T-helper 17 cell (primary cell): Measurements from ENCODE around the gene PCOLCE2. TPM values are rescaled to one million over a fixed set of nuclear protein-coding genes. Genes with fewer than 3 reads are reported as not detected.
"Not testable (repeated sequence)": the region's sequence is repeated elsewhere in the genome, so short reads cannot be mapped to it uniquely, and the experiment has no call there.

Source experiments
- ATAC-seq: fragments of 150-1000 bp; cut with Tn5 transposase; 2 replicates; pipeline ENCODE4 v1.10.0; 2021; ENCODE audit warnings: mild to moderate bottlenecking, moderate library complexity
- DNase-seq, 3 donors: peaks; one replicate each; pipeline versions ENCODE4 v3.0.0 to v3.0.0-alpha.2; 2020 to 2021
- H3K9me3 ChIP-seq: one replicate; pipeline ENCODE4 v1.7.0; 2013; ENCODE audit warnings: low read length, mild to moderate bottlenecking; ENCODE audit not compliant: control insufficient read depth, poor library complexity, severe bottlenecking
- H3K27ac Mint-ChIP-seq: one replicate; pipeline ENCODE4 v1.8.0; 2022; ENCODE audit warnings: mild to moderate bottlenecking, moderate library complexity, mixed read lengths
- H3K27me3 Mint-ChIP-seq: one replicate; pipeline ENCODE4 v1.8.0; 2022; ENCODE audit warnings: mixed read lengths
- H3K36me3 Mint-ChIP-seq: one replicate; pipeline ENCODE4 v1.8.0; 2022; ENCODE audit warnings: low read depth, mixed read lengths
- H3K4me1 Mint-ChIP-seq: one replicate; pipeline ENCODE4 v1.8.0; 2022; ENCODE audit warnings: mild to moderate bottlenecking, mixed read lengths
- H3K4me3 Mint-ChIP-seq: one replicate; pipeline ENCODE4 v1.8.0; 2022; ENCODE audit warnings: mild to moderate bottlenecking, moderate library complexity, mixed read lengths
- total RNA-seq, 4 donors: library from RNA in 2 of 4; stranded (reverse) in 2 of 4; gene quantifications; one replicate each; pipeline ENCODE4 v1.2.3 and lab custom pipeline; 2022 to 2026

PCOLCE2 gene
- total RNA-seq, 2 donors from 2014 or later: not detected

GRCh38 chr3:142892714-142893113 lies 3.8 kb upstream of the PCOLCE2 start:
- no peak for ATAC-seq
- H3K4me3 Mint-ChIP-seq: no peak overlapping the region
- H3K4me1 Mint-ChIP-seq: peaks cover 2% of the 10 kb centered on the region
- DNase-seq: no peak
- no peaks in the 10 kb centered on the region for H3K36me3 Mint-ChIP-seq
- no peak overlapping the region for H3K27ac Mint-ChIP-seq
- H3K27me3 Mint-ChIP-seq: peaks cover 55% of the 10 kb centered on the region
- no peaks in the 10 kb centered on the region for H3K9me3 ChIP-seq

- DNase-seq (no peak), ATAC-seq (no peak)
- H3K27ac Mint-ChIP-seq: no peak overlapping the region
- H3K27me3 Mint-ChIP-seq: peaks cover 69% of the 10 kb centered on the region
- H3K9me3 ChIP-seq: no peaks in the 10 kb centered on the region
- H3K4me1 Mint-ChIP-seq: peaks cover 2% of the 10 kb centered on the region
- H3K36me3 Mint-ChIP-seq: no peaks in the 10 kb centered on the region
- H3K4me3 Mint-ChIP-seq: no peak overlapping the region
Observed at GRCh38 chr3:142890592-142890991, 1.7 kb upstream of the PCOLCE2 start.

- H3K9me3 ChIP-seq: no peaks in the 10 kb centered on the region
- no peak overlapping the region for H3K27ac Mint-ChIP-seq
- no peak for ATAC-seq
- H3K4me1 Mint-ChIP-seq: peaks cover 2% of the 10 kb centered on the region
- no peaks in the 10 kb centered on the region for H3K36me3 Mint-ChIP-seq
- no peak for DNase-seq
- H3K27me3 Mint-ChIP-seq: peaks cover 73% of the 10 kb centered on the region
- peak overlapping the region; percentile 81 for H3K4me3 Mint-ChIP-seq
Observed at GRCh38 chr3:142889212-142890014, 530 bp upstream of the PCOLCE2 start.

GRCh38 chr3:142888099-142888480 lies 793 bp downstream of the PCOLCE2 start:
- Mint-ChIP-seq H3K36me3 (no peaks in the 10 kb centered on the region), H3K4me1 (peaks cover 2% of the 10 kb centered on the region), H3K4me3 (peak overlapping the region; percentile 84), H3K27ac (no peak overlapping the region), H3K27me3 (peaks cover 79% of the 10 kb centered on the region)
- no peaks in the 10 kb centered on the region for H3K9me3 ChIP-seq
- DNase-seq (no peak), ATAC-seq (no peak)

- ATAC-seq: no peak
- no peak overlapping the region for H3K4me3 Mint-ChIP-seq
Observed at GRCh38 chr3:142886940-142887339, 1.9 kb downstream of the PCOLCE2 start.

GRCh38 chr3:142886021-142886420 lies 2.9 kb downstream of the PCOLCE2 start:
- no peak overlapping the region for H3K27ac Mint-ChIP-seq
- H3K4me1 Mint-ChIP-seq: peaks cover 2% of the 10 kb centered on the region
- H3K9me3 ChIP-seq: no peaks in the 10 kb centered on the region
- H3K36me3 Mint-ChIP-seq: peaks cover 2% of the 10 kb centered on the region
- no peak for ATAC-seq
- peaks cover 69% of the 10 kb centered on the region for H3K27me3 Mint-ChIP-seq
- H3K4me3 Mint-ChIP-seq: no peak overlapping the region
- no peak for DNase-seq

More at GRCh38 chr3:142886940-142887339, 1.9 kb downstream of the PCOLCE2 start:
- Mint-ChIP-seq H3K4me1 (peaks cover 2% of the 10 kb centered on the region), H3K36me3 (no peaks in the 10 kb centered on the region), H3K27me3 (peaks cover 71% of the 10 kb centered on the region), H3K27ac (no peak overlapping the region)
- DNase-seq: no peak
- no peaks in the 10 kb centered on the region for H3K9me3 ChIP-seq

- ATAC-seq: no peak
- H3K27me3 Mint-ChIP-seq: peaks cover 70% of the 10 kb centered on the region
Observed at GRCh38 chr3:142884531-142884930, 4.4 kb downstream of the PCOLCE2 start.

GRCh38 chr3:142883534-142883933 lies 5.3 kb downstream of the PCOLCE2 start:
- not testable (repeated sequence) for ATAC-seq, H3K9me3 ChIP-seq, H3K27ac Mint-ChIP-seq, H3K4me1 Mint-ChIP-seq, H3K36me3 Mint-ChIP-seq, H3K4me3 Mint-ChIP-seq, DNase-seq
- H3K27me3 Mint-ChIP-seq: peaks cover 67% of the 10 kb centered on the region

More at GRCh38 chr3:142884531-142884930, 4.4 kb downstream of the PCOLCE2 start:
- DNase-seq: no peak
- Mint-ChIP-seq H3K36me3 (peaks cover 2% of the 10 kb centered on the region), H3K27ac (no peak overlapping the region), H3K4me1 (peaks cover 2% of the 10 kb centered on the region), H3K4me3 (no peak overlapping the region)
- H3K9me3 ChIP-seq: no peaks in the 10 kb centered on the region

- no peaks in the 10 kb centered on the region for H3K9me3 ChIP-seq
- Mint-ChIP-seq H3K36me3 (peaks cover 2% of the 10 kb centered on the region), H3K4me3 (no peak overlapping the region), H3K4me1 (no peaks in the 10 kb centered on the region), H3K27ac (no peak overlapping the region), H3K27me3 (peaks cover 64% of the 10 kb centered on the region)
- ATAC-seq (no peak), DNase-seq (no peak)
Observed at GRCh38 chr3:142881445-142882224, 7.2 kb downstream of the PCOLCE2 start.

GRCh38 chr3:142878649-142879300 lies 10.1 kb downstream of the PCOLCE2 start:
- H3K27ac Mint-ChIP-seq: no peak overlapping the region
- no peak for ATAC-seq
- H3K4me3 Mint-ChIP-seq: no peak overlapping the region
- DNase-seq: no peak
- H3K36me3 Mint-ChIP-seq: peaks cover 2% of the 10 kb centered on the region
- H3K9me3 ChIP-seq: no peaks in the 10 kb centered on the region
- peaks cover 38% of the 10 kb centered on the region for H3K27me3 Mint-ChIP-seq
- H3K4me1 Mint-ChIP-seq: no peaks in the 10 kb centered on the region

GRCh38 chr3:142876417-142876816 lies 12.5 kb downstream of the PCOLCE2 start:
- H3K27ac Mint-ChIP-seq: no peak overlapping the region
- no peaks in the 10 kb centered on the region for H3K9me3 ChIP-seq
- ATAC-seq (no peak), DNase-seq (no peak)
- H3K4me1 Mint-ChIP-seq: no peaks in the 10 kb centered on the region
- H3K27me3 Mint-ChIP-seq: peaks cover 37% of the 10 kb centered on the region
- no peaks in the 10 kb centered on the region for H3K36me3 Mint-ChIP-seq
- no peak overlapping the region for H3K4me3 Mint-ChIP-seq

- no peaks in the 10 kb centered on the region for H3K4me1 Mint-ChIP-seq
- peaks cover 39% of the 10 kb centered on the region for H3K27me3 Mint-ChIP-seq
- ATAC-seq (no peak), DNase-seq (no peak)
- no peak overlapping the region for H3K4me3 Mint-ChIP-seq
- no peaks in the 10 kb centered on the region for H3K9me3 ChIP-seq
- no peak overlapping the region for H3K27ac Mint-ChIP-seq
- peaks cover 3% of the 10 kb centered on the region for H3K36me3 Mint-ChIP-seq
Observed at GRCh38 chr3:142875583-142876207, 13.2 kb downstream of the PCOLCE2 start.

- DNase-seq: no peak
- Mint-ChIP-seq H3K4me3 (no peak overlapping the region), H3K4me1 (no peaks in the 10 kb centered on the region), H3K27me3 (peaks cover 33% of the 10 kb centered on the region), H3K36me3 (peaks cover 3% of the 10 kb centered on the region), H3K27ac (no peak overlapping the region)
- no peaks in the 10 kb centered on the region for H3K9me3 ChIP-seq
- ATAC-seq: no peak
Observed at GRCh38 chr3:142875099-142875498, 13.8 kb downstream of the PCOLCE2 start.
